Measurements from ENCODE around the gene PLAAT5. TPM values are rescaled to one million over a fixed set of nuclear protein-coding genes. Genes with fewer than 3 reads are reported as not detected.

The PLAAT5 gene
- total and polyA plus RNA-seq, 2 of the 13 experiments (the other 11 are each of a cell fraction or from before 2014, with no cell fraction given) = not detected

- TF ChIP-seq, protein P1, sequence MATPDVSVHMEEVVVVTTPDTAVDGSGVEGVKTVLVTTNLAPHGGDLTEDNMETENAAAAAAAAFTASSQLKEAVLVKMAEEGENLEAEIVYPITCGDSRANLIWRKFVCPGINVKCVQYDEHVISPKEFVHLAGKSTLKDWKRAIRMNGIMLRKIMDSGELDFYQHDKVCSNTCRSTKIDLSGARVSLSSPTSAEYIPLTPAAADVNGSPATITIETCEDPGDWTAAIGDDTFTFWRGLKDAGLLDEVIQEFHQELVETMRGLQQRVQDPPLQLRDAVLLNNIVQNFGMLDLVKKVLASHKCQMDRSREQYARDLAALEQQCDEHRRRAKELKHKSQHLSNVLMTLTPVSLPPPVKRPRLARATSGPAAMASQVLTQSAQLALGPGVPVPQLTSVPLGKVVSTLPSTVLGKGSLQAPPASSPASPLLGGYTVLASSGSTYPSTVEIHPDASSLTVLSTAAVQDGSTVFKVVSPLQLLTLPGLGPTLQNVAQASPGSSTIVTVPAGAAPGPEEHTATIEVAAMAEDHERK (CRISPR knock-in tag; IDR thresholded peaks at IDR 0.05; ENCODE audit: low read depth) = no peak
- TF ChIP-seq NONO (IDR thresholded peaks at IDR 0.05) (no peak), NONO (CRISPR knock-in tag; conservative IDR thresholded peaks at IDR 0.05) (no peak), TARDBP (CRISPR knock-in tag; IDR thresholded peaks at IDR 0.05) (no peak)
Observed at GRCh38 chr11:63520606-63521170, 29.7 kb upstream of the PLAAT5 start (continued).

- ATAC-seq = no peak
- in situ Hi-C loops (cut with HindIII; ENCODE audit: extremely low pct_ligation_motif_present, low pct_unique_long_range_greater_than_20kb) = no loop called here
- TF ChIP-seq ZNF660 (CRISPR knock-in tag; IDR thresholded peaks at IDR 0.05; ENCODE audit: borderline replicate concordance, low read depth) = no peak
- TF ChIP-seq PLRG1 (conservative IDR thresholded peaks at IDR 0.05) = no peak
- no peak for TF ChIP-seq ZBTB1 (CRISPR knock-in tag; IDR thresholded peaks at IDR 0.05; ENCODE audit: borderline replicate concordance)
- no peak for TF ChIP-seq KLF13 (CRISPR knock-in tag; IDR thresholded peaks at IDR 0.05)
- no peak for TF ChIP-seq ZNF446 (CRISPR knock-in tag; IDR thresholded peaks at IDR 0.05)
- TF ChIP-seq, protein P2, sequence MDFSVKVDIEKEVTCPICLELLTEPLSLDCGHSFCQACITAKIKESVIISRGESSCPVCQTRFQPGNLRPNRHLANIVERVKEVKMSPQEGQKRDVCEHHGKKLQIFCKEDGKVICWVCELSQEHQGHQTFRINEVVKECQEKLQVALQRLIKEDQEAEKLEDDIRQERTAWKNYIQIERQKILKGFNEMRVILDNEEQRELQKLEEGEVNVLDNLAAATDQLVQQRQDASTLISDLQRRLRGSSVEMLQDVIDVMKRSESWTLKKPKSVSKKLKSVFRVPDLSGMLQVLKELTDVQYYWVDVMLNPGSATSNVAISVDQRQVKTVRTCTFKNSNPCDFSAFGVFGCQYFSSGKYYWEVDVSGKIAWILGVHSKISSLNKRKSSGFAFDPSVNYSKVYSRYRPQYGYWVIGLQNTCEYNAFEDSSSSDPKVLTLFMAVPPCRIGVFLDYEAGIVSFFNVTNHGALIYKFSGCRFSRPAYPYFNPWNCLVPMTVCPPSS (IDR thresholded peaks at IDR 0.05) = no peak
- TF ChIP-seq ZSCAN5A (CRISPR knock-in tag; IDR thresholded peaks at IDR 0.05; ENCODE audit: borderline replicate concordance) = no peak
- TF ChIP-seq ZNF567 (CRISPR knock-in tag; IDR thresholded peaks at IDR 0.05; ENCODE audit: borderline replicate concordance) = no peak
- TF ChIP-seq ZNF747 (CRISPR knock-in tag; IDR thresholded peaks at IDR 0.05; ENCODE audit: borderline replicate concordance) = no peak
- TF ChIP-seq, protein P3, sequence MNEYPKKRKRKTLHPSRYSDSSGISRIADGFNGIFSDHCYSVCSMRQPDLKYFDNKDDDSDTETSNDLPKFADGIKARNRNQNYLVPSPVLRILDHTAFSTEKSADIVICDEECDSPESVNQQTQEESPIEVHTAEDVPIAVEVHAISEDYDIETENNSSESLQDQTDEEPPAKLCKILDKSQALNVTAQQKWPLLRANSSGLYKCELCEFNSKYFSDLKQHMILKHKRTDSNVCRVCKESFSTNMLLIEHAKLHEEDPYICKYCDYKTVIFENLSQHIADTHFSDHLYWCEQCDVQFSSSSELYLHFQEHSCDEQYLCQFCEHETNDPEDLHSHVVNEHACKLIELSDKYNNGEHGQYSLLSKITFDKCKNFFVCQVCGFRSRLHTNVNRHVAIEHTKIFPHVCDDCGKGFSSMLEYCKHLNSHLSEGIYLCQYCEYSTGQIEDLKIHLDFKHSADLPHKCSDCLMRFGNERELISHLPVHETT (CRISPR knock-in tag; conservative IDR thresholded peaks at IDR 0.05) = no peak
- TF ChIP-seq U2AF2 (IDR thresholded peaks at IDR 0.05; ENCODE audit: low read depth, low read length) = no peak
- TF ChIP-seq LBX2 (CRISPR knock-in tag; IDR thresholded peaks at IDR 0.05; ENCODE audit: borderline replicate concordance) = no peak
- TF ChIP-seq PHF5A (CRISPR knock-in tag; IDR thresholded peaks at IDR 0.05; ENCODE audit: low read depth, unreplicated experiment) = no peak
- no peak for TF ChIP-seq ZNF672 (CRISPR knock-in tag; IDR thresholded peaks at IDR 0.05)
Observed at GRCh38 chr11:63518548-63518947, 27.6 kb upstream of the PLAAT5 start.

More at GRCh38 chr11:63518548-63518947, 27.6 kb upstream of the PLAAT5 start:
- ChIA-PET POLR2A (no interaction called here), CTCF (ENCODE audit: low intra/inter-chr PET ratio, low total read pairs) (no interaction called here)
- 4% methylated on average over 1 of the region's 1 CpG for WGBS (ENCODE audit: low lambda C conversion rate)
- no peak for FAIRE-seq
- Histone ChIP-seq H2AFZ (ENCODE audit: low read length) (no peak overlapping the region), H3K27me3 (ENCODE audit: control insufficient read depth in 1 of 2, insufficient read depth in 2 of 2, low read length in 2 of 2) (peaks cover 0 to 6% of the 10 kb centered on the region in 2 experiments; a peak in 1 of 5 replicates), H3K36me3 (replicated peaks in 1 of 2; ENCODE audit: control insufficient read depth in 1 of 2, insufficient read depth in 2 of 2, low read length in 2 of 2) (no peaks in the 10 kb centered on the region), H3K4me1 (ENCODE audit: insufficient read depth, low read length) (no peaks in the 10 kb centered on the region), H4K20me1 (ENCODE audit: insufficient read depth, low read length) (no peaks in the 10 kb centered on the region), H3K9me3 (ENCODE audit: low read length) (no peaks in the 10 kb centered on the region), H3K4me2 (ENCODE audit: low read depth, low read length) (no peak overlapping the region), H3K79me2 (ENCODE audit: insufficient read depth, low read length) (no peaks in the 10 kb centered on the region), H3K4me3 (replicated peaks in 1 of 3; ENCODE audit: insufficient read depth in 1 of 3, low read depth in 2 of 3, low read length in 3 of 3) (no peak overlapping the region), H3K27ac (ENCODE audit: extremely low read length, insufficient read depth, low read length) (no peak overlapping the region), H3K9ac (ENCODE audit: insufficient read depth, low read depth, low read length) (no peak overlapping the region)
- no peak for DNase-seq (ENCODE audit: low spot score)
- no TSS peak for BruUV-seq (replicated peaks)
- intact Hi-C loops (cut with micrococcal nuclease; ENCODE audit: unreplicated experiment) = no loop called here

Measured in HepG2 (cell line).